Panc1 (cell line): Measurements from ENCODE around the gene MAML3. TPM values are rescaled to one million over a fixed set of nuclear protein-coding genes. Genes with fewer than 3 reads are reported as not detected.

Source experiments
- ATAC-seq: fragments of 200-7000 bp; cut with Tn5 transposase; 2 replicates; pipeline ENCODE4 v1.9.1; 2020; ENCODE audit warnings: mild to moderate bottlenecking, moderate library complexity
- BruUV-seq: library from RNA; stranded (reverse); fragments of 400-500 nt; replicated peaks from 2 replicates; lab custom pipeline; 2021; lab: Mats Ljungman, UMichigan
- CTCF ChIA-PET: fragments of 300-600 bp; sonication (Branson Sonifier 250); formaldehyde crosslinking; loops from one replicate; lab custom pipeline; 2022; ENCODE audit warnings: antibody characterized with exemption; lab: Charles Lee
- POLR2A ChIA-PET: fragments of 300-600 bp; sonication (Branson Sonifier 250); formaldehyde crosslinking; loops from one replicate; lab custom pipeline; 2022; ENCODE audit warnings: antibody characterized with exemption; lab: Charles Lee
- DNase-seq: peaks from one replicate; pipeline ENCODE4 v3.0.0-alpha.2; 2010; ENCODE audit warnings: low read depth, low spot score
- H3K27ac ChIP-seq: 2 replicates; pipeline ENCODE4 v1.5.1; 2011; ENCODE audit warnings: mild to moderate bottlenecking, low read length, inconsistent platforms
- H3K27me3 ChIP-seq: fragments of 200-500 bp; sonication (Bioruptor generic); 2 replicates; pipeline ENCODE4 v1.6.0; 2014; ENCODE audit warnings: low read length, inconsistent platforms; ENCODE audit not compliant: control insufficient read depth, insufficient read depth
- H3K36me3 ChIP-seq: fragments of 200-500 bp; sonication (Bioruptor generic); 2 replicates; pipeline ENCODE4 v1.5.1; 2014; ENCODE audit warnings: inconsistent platforms, mild to moderate bottlenecking, low read length, moderate library complexity; ENCODE audit not compliant: control insufficient read depth, insufficient read depth
- H3K4me1 ChIP-seq: 2 replicates; pipeline ENCODE4 v1.5.1; 2011; ENCODE audit warnings: inconsistent platforms, mild to moderate bottlenecking, low read length, moderate library complexity; ENCODE audit not compliant: control insufficient read depth, insufficient read depth
- H3K4me3 ChIP-seq, 2 experiments: 2 replicates each; pipeline ENCODE4 v1.5.1; 2011 to 2012; ENCODE audit warnings: low read depth in 2 of 2, low read length in 2 of 2, mild to moderate bottlenecking in 2 of 2, inconsistent platforms in 1 of 2, moderate library complexity in 1 of 2
- H3K9me3 ChIP-seq: fragments of 200-500 bp; sonication (Bioruptor generic); 2 replicates; pipeline ENCODE4 v1.5.1; 2014; ENCODE audit warnings: low read depth, mild to moderate bottlenecking, inconsistent platforms, low read length, moderate library complexity; ENCODE audit not compliant: control insufficient read depth, insufficient read depth
- CTCF ChIP-seq: fragments of 450-650 bp; IDR thresholded peaks from 2 replicates; pipeline ENCODE4 v1.5.1; 2017; ENCODE audit warnings: mild to moderate bottlenecking
- POLR2AphosphoS5 ChIP-seq: IDR thresholded peaks from 2 replicates; pipeline ENCODE4 v1.6.1; 2012; ENCODE audit warnings: mild to moderate bottlenecking, low read depth, low read length, moderate library complexity
- REST ChIP-seq, 2 experiments: IDR thresholded peaks; 2 replicates each; pipeline ENCODE4 v1.6.1; 2011 to 2012; ENCODE audit warnings: low read depth in 2 of 2, control low read depth in 1 of 2, low read length in 1 of 2, mild to moderate bottlenecking in 1 of 2, moderate library complexity in 1 of 2; ENCODE audit not compliant: insufficient read depth in 1 of 2
- SIN3A ChIP-seq: IDR thresholded peaks from 2 replicates; pipeline ENCODE4 v1.6.1; 2012; ENCODE audit warnings: low read depth, mild to moderate bottlenecking, low read length, moderate library complexity, borderline replicate concordance; ENCODE audit not compliant: insufficient read depth
- TCF7L2 ChIP-seq: IDR thresholded peaks from 2 replicates; pipeline ENCODE4 v1.6.1; 2011; ENCODE audit warnings: mild to moderate bottlenecking, low read depth, low read length, inconsistent platforms
- in situ Hi-C: cut with HindIII; loops from 2 replicates; pipeline ENCODE4 v1.10.0; 2016; ENCODE audit warnings: low sequenced_read_pairs, low pct_unique_long_range_greater_than_20kb
- intact Hi-C: fragments of 100-400 bp; cut with micrococcal nuclease; formaldehyde crosslinking; loops from one replicate; pipeline ENCODE4 v1.10.0; 2022; ENCODE audit not compliant: unreplicated experiment
- total RNA-seq: library from RNA; stranded (reverse); gene quantifications from one replicate; pipeline ENCODE4 v1.2.1, GENCODE V29; 2021; ENCODE audit not compliant: unreplicated experiment

MAML3 gene
- total RNA-seq, 1 experiment from 2014 or later: 7.7 TPM

GRCh38 chr4:139815778-139816601 is 338.0 kb downstream of the MAML3 start:
- Histone ChIP-seq H3K4me1 (no peaks in the 10 kb centered on the region), H3K27me3 (no peaks in the 10 kb centered on the region), H3K27ac (no peak overlapping the region), H3K4me3 (no peak overlapping the region; a peak in 1 of 4 replicates), H3K36me3 (no peaks in the 10 kb centered on the region), H3K9me3 (no peaks in the 10 kb centered on the region)
- ChIA-PET CTCF (interaction anchor here (0.5 kb wide), 1 partner anchor 196 kb away, joined by 3 read pairs; no protein-coding TSS in a partner anchor), POLR2A (no interaction called here)
- TF ChIP-seq POLR2AphosphoS5: no peak
- no peak for TF ChIP-seq SIN3A
- TF ChIP-seq REST (IDR thresholded peaks at IDR 0.05; ENCODE audit: insufficient read depth in 1 of 2, low read depth in 2 of 2, low read length in 1 of 2): no peak
- no peak for TF ChIP-seq TCF7L2
- no peak for TF ChIP-seq CTCF
- in situ Hi-C loops: no loop called here
- DNase-seq: no peak
- intact Hi-C loops: no loop called here
- BruUV-seq: no TSS peak
- ATAC-seq: no peak

- H3K36me3 ChIP-seq: no peaks in the 10 kb centered on the region
- H3K27me3 ChIP-seq: no peaks in the 10 kb centered on the region
- intact Hi-C loops: no loop called here
- POLR2A ChIA-PET: no interaction called here
- CTCF ChIA-PET: no interaction called here
- no peak overlapping the region for H3K27ac ChIP-seq
- no TSS peak for BruUV-seq
- no peak overlapping the region for H3K4me3 ChIP-seq
- H3K9me3 ChIP-seq: peaks cover 6% of the 10 kb centered on the region; the same call in 1 of the 2 replicates
- ATAC-seq (no peak), DNase-seq (no peak)
- TF ChIP-seq REST (IDR thresholded peaks at IDR 0.05; ENCODE audit: insufficient read depth in 1 of 2, low read depth in 2 of 2, low read length in 1 of 2): no peak
- TF ChIP-seq TCF7L2: no peak
- no peak for TF ChIP-seq SIN3A
- TF ChIP-seq POLR2AphosphoS5: no peak
- no peak for TF ChIP-seq CTCF
- in situ Hi-C loops: no loop called here
- no peaks in the 10 kb centered on the region for H3K4me1 ChIP-seq
Observed at GRCh38 chr4:139814323-139815015, 339.5 kb downstream of the MAML3 start.
